PC-3 (cell line): ENCODE measurements around the gene LPAR1. TPM values are rescaled to one million over a fixed set of nuclear protein-coding genes. Genes with fewer than 3 reads are reported as not detected.

Source experiments
- ATAC-seq: fragments of 200-7000 bp; cut with Tn5 transposase; 2 replicates; pipeline ENCODE4 v1.9.1; 2020; ENCODE audit warnings: mild to moderate bottlenecking, moderate library complexity
- BruUV-seq: library from RNA; stranded (reverse); fragments of 400-500 nt; replicated peaks from 2 replicates; lab custom pipeline; 2021; lab: Mats Ljungman, UMichigan
- CTCF ChIA-PET: fragments of 300-600 bp; sonication (Branson Sonifier 250); formaldehyde crosslinking; loops from one replicate; lab custom pipeline; 2022; ENCODE audit warnings: antibody characterized with exemption; lab: Charles Lee
- POLR2A ChIA-PET: fragments of 300-600 bp; sonication (Branson Sonifier 250); formaldehyde crosslinking; loops from one replicate; lab custom pipeline; 2022; ENCODE audit warnings: antibody characterized with exemption; ENCODE audit not compliant: unreplicated experiment; lab: Charles Lee
- DNase-seq: peaks from one replicate; pipeline ENCODE4 v3.0.0-alpha.2; 2015
- H2AFZ ChIP-seq: fragments of 300-600 bp; sonication (generic); 2 replicates; pipeline ENCODE4 v1.6.0; 2016; ENCODE audit warnings: antibody characterized with exemption, low read length
- H3F3A ChIP-seq: fragments of 300-600 bp; sonication (generic); one replicate; pipeline ENCODE4 v1.6.0; 2017; ENCODE audit warnings: antibody characterized with exemption, low read length, control low read depth, mild to moderate bottlenecking; ENCODE audit not compliant: unreplicated experiment
- H3K27ac ChIP-seq: fragments of 300-600 bp; sonication (generic); 2 replicates; pipeline ENCODE4 v1.5.1; 2016; ENCODE audit warnings: mild to moderate bottlenecking, low read length
- H3K27me3 ChIP-seq: fragments of 300-600 bp; sonication (generic); 2 replicates; pipeline ENCODE4 v1.6.1; 2016; ENCODE audit warnings: low read length, mixed read lengths
- H3K36me3 ChIP-seq: fragments of 300-600 bp; sonication (generic); 2 replicates; pipeline ENCODE4 v1.6.1; 2016; ENCODE audit warnings: low read depth, mixed run types, low read length, mixed read lengths
- H3K4me1 ChIP-seq: fragments of 300-600 bp; sonication (generic); 2 replicates; pipeline ENCODE4 v1.5.1; 2016; ENCODE audit warnings: low read length; ENCODE audit not compliant: insufficient read depth
- H3K4me2 ChIP-seq: fragments of 300-600 bp; sonication (generic); 2 replicates; pipeline ENCODE4 v1.6.0; 2016; ENCODE audit warnings: low read length
- H3K4me3 ChIP-seq: fragments of 300-600 bp; sonication (generic); 2 replicates; pipeline ENCODE4 v1.5.1; 2016; ENCODE audit warnings: mild to moderate bottlenecking, low read length, mixed read lengths
- H3K79me2 ChIP-seq: fragments of 300-600 bp; sonication (generic); 2 replicates; pipeline ENCODE4 v1.6.1; 2017; ENCODE audit warnings: low read length, mixed read lengths
- H3K9ac ChIP-seq: fragments of 300-600 bp; sonication (generic); 2 replicates; pipeline ENCODE4 v1.6.0; 2016; ENCODE audit warnings: mild to moderate bottlenecking, low read length
- H3K9me2 ChIP-seq: fragments of 300-600 bp; sonication (generic); replicated peaks from 2 replicates; pipeline ENCODE4 v1.6.1; 2016; ENCODE audit warnings: mixed run types, low read length, mixed read lengths
- H3K9me3 ChIP-seq: fragments of 300-600 bp; sonication (generic); 2 replicates; pipeline ENCODE4 v1.6.1; 2016; ENCODE audit warnings: low read length, mixed read lengths
- H4K20me1 ChIP-seq: fragments of 300-600 bp; sonication (generic); 2 replicates; pipeline ENCODE4 v1.6.1; 2016; ENCODE audit warnings: low read length, mixed read lengths
- CTCF ChIP-seq: fragments of 300-600 bp; sonication (generic); conservative IDR thresholded peaks from 2 replicates; pipeline ENCODE4 v1.5.1; 2017; ENCODE audit warnings: antibody characterized with exemption, low read depth, mild to moderate bottlenecking, low read length
- EZH2 ChIP-seq: fragments of 300-600 bp; sonication (generic); IDR thresholded peaks from one replicate; pipeline ENCODE4 v1.6.1; 2017; ENCODE audit warnings: antibody characterized with exemption, mild to moderate bottlenecking, low read length; ENCODE audit not compliant: unreplicated experiment
- EZH2phosphoT487 ChIP-seq: fragments of 300-600 bp; sonication (generic); IDR thresholded peaks from 2 replicates; pipeline ENCODE4 v1.6.1; 2018; ENCODE audit warnings: mild to moderate bottlenecking, antibody characterized with exemption, low read length, borderline replicate concordance
- intact Hi-C: fragments of 100-400 bp; cut with micrococcal nuclease; formaldehyde crosslinking; loops from 2 replicates; pipeline ENCODE4 v1.9.0; 2023
- total RNA-seq: library from RNA; depleted of rRNA; stranded (reverse); fragments of >200 nt; gene quantifications from 2 replicates; pipeline ENCODE4 v1.2.3, GENCODE V29; 2014

LPAR1 gene
- total RNA-seq, 1 experiment from 2014 or later, result 67.9 TPM

DNA sequence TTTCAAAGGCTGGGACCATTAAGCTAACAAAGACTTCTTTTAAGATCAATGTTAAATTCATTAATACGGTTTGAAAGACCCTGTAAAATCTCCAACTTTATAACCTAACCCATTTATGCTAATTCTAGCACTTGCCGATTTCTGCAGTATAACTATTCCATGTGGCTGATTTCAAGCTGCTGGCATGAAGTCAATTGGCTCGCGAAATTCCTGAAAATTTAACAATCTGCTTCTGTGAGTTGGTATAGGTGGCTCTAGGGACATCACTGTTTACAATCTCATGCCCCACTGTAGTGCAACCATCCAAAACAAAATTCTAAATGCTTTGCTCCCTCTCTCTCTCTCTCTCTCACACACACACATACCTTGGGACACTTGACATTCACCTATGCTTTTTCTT, 70.2 kb downstream of the LPAR1 start:
- Histone ChIP-seq H3K9me2 (no peaks in the 10 kb centered on the region), H3K4me2 (no peak overlapping the region), H3F3A (peaks cover 7% of the 10 kb centered on the region), H3K9me3 (no peaks in the 10 kb centered on the region), H3K79me2 (peaks cover 48% of the 10 kb centered on the region), H3K9ac (no peak overlapping the region), H4K20me1 (no peaks in the 10 kb centered on the region), H3K4me1 (peaks cover 24% of the 10 kb centered on the region), H3K4me3 (no peak overlapping the region), H3K27ac (no peak overlapping the region), H3K27me3 (no peaks in the 10 kb centered on the region), H2AFZ (no peak overlapping the region), H3K36me3 (peaks cover 59% of the 10 kb centered on the region)
- intact Hi-C loops, result no loop called here
- no peak for ATAC-seq
- CTCF ChIA-PET, result no interaction called here
- no TSS peak for BruUV-seq
- no peak for DNase-seq
- POLR2A ChIA-PET, result no interaction called here
- TF ChIP-seq CTCF, result no peak
- TF ChIP-seq EZH2, result no peak
- TF ChIP-seq EZH2phosphoT487, result no peak

GRCh38 chr9:110967196-110967595, 71.1 kb downstream of the LPAR1 start:
- Histone ChIP-seq H3K9me2 (no peaks in the 10 kb centered on the region), H2AFZ (no peak overlapping the region), H3K27ac (no peak overlapping the region), H3K79me2 (peaks cover 49% of the 10 kb centered on the region), H3K9ac (no peak overlapping the region), H3K4me3 (no peak overlapping the region), H3K27me3 (no peaks in the 10 kb centered on the region), H4K20me1 (no peaks in the 10 kb centered on the region), H3K4me2 (no peak overlapping the region), H3F3A (peaks cover 7% of the 10 kb centered on the region), H3K36me3 (peaks cover 61% of the 10 kb centered on the region), H3K9me3 (no peaks in the 10 kb centered on the region), H3K4me1 (peaks cover 24% of the 10 kb centered on the region)
- DNase-seq (no peak), ATAC-seq (no peak)
- intact Hi-C loops, result no loop called here
- BruUV-seq, result no TSS peak
- no peak for TF ChIP-seq EZH2phosphoT487
- TF ChIP-seq CTCF, result no peak
- no peak for TF ChIP-seq EZH2
- ChIA-PET CTCF (no interaction called here), POLR2A (no interaction called here)

- no peaks in the 10 kb centered on the region for H3K4me1 ChIP-seq
- no TSS peak for BruUV-seq
- H3K79me2 ChIP-seq, result peaks cover 62% of the 10 kb centered on the region
- CTCF ChIA-PET, result no interaction called here
- ATAC-seq, result no peak
- H3K4me3 ChIP-seq, result no peak overlapping the region
- no peak for DNase-seq
- intact Hi-C loops, result no loop called here
- H3F3A ChIP-seq, result no peaks in the 10 kb centered on the region
- H3K4me2 ChIP-seq, result no peak overlapping the region
- no peaks in the 10 kb centered on the region for H4K20me1 ChIP-seq
- H3K9ac ChIP-seq, result no peak overlapping the region
- TF ChIP-seq EZH2phosphoT487, result no peak
- no peak for TF ChIP-seq EZH2
- no peak for TF ChIP-seq CTCF
- no peak overlapping the region for H3K27ac ChIP-seq
- no peak overlapping the region for H2AFZ ChIP-seq
- POLR2A ChIA-PET, result no interaction called here
- H3K36me3 ChIP-seq, result peaks cover 66% of the 10 kb centered on the region
- H3K9me2 ChIP-seq, result no peaks in the 10 kb centered on the region
- no peaks in the 10 kb centered on the region for H3K9me3 ChIP-seq
- H3K27me3 ChIP-seq, result no peaks in the 10 kb centered on the region
Observed at GRCh38 chr9:110960288-110960687, 78.0 kb downstream of the LPAR1 start.
